Hepatic stellate cell (primary cell): ENCODE data around the gene TMEM141.
"Not testable (repeated sequence)": the region's sequence is repeated elsewhere in the genome, so short reads cannot be mapped to it uniquely, and the experiment has no call there.

Experiments used
- DNase-seq: peaks from one replicate; pipeline ENCODE4 v3.0.0; 2011; ENCODE audit warnings: low spot score

TMEM141 gene

DNA sequence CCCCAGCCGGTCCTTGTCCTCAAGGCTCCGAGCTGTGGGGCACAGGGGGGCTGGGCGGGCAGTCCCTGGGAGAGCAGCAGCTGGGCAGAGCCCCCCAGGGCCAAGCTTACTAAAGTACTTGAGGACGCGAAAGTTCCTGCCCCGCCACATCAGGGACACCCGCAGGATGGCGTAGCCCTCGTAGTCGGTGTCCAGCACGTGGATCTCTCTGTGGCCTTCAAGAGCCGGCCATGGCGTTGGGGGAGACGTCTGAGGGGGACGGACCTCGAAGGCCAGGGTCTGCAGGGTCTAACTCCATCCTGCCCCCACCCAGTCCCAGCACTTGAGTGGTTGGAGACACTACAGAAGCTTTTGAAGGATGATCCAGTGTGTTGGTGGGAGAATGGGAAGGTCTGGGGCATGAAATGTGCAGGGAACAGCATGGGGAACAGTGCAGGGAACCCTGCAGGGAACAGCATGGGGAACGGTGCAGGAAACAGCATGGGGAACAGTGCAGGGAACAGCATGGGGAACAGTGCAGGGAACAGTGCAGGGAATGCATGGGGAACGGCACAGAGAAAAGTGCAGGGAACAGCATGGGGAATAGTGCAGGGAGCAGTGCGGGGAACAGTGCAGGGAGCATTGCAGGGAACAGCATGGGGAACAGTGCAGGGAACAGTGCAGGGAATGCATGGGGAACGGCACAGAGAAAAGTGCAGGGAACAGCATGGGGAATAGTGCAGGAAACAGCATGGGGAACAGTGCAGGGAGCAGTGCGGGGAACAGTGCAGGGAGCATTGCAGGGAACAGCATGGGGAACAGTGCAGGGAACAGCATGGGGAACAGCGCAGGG, 35.6 kb upstream of the TMEM141 start:
- DNase-seq, result not testable (repeated sequence)

DNA sequence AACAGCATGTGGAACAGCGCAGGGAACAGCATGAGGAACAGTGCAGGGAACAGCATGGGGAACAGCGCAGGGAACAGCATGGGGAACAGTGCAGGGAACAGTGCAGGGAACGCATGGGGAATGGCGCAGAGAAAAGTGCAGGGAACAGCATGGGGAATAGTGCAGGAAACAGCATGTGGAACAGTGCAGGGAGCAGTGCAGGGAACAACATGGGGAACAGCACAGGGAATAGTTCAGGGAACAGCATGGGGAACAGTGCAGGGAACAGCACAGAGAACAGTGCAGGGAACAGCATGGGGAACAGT, 35.1 kb upstream of the TMEM141 start:
- DNase-seq, result no peak

DNA sequence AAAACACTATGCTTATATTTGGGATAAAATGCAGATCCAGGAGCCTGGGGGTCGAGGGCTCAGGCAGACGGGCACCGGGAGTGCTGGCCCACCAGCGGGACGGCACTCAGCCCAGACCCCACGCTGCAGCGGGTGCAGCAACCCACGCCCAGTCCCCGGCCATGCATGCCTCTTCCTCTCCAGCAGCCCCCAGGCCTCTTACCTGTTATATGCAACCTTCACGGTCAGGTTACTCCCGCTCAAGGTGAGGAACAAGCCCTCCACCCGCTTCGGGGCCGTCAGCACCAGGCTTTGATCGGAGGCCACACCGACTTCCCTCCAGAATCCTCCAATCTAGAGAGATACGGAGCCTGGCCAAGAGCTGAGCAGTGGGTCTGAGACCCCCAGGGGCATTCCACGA, 34.3 kb upstream of the TMEM141 start:
- DNase-seq, result no peak

DNA sequence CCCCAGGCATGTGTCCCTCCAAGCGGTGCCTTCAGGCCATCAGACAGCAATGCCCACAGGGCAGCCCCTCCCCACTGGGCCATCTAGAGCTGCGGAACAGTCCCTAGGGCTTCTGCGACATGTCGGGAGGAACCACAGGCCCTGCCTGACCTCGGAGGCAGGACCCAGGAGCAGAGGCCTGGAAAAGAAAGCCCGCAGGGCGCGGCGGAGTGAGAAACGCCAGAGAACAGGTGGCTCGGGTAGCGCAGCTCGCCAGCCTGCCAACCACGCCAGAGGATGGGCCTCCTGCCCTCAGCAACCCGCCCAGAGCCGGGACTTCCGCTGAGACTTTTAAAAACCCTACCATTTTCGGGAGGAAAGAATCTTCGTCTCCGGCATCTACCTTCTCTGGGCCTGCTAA, 33.8 kb upstream of the TMEM141 start:
- no peak for DNase-seq

DNA sequence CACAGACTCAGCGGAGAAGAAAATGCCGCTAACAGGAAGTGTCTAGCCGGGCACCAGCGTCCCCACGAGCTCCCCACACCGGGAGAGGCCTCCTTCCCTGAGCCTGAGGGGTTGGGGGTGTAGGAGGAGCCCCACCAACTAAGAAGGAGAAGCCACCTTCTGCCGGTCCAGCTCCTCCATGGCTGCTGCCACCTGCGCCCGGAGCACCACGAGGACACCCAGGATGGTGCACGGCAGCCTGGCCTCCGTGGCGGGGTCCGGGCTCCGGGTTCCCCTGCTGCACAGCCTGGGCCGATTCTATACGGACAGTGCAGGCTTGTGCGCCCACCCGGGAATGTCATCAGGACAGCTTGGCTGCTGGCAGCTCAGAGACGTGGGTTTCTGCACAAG, 33.4 kb upstream of the TMEM141 start:
- no peak for DNase-seq

DNA sequence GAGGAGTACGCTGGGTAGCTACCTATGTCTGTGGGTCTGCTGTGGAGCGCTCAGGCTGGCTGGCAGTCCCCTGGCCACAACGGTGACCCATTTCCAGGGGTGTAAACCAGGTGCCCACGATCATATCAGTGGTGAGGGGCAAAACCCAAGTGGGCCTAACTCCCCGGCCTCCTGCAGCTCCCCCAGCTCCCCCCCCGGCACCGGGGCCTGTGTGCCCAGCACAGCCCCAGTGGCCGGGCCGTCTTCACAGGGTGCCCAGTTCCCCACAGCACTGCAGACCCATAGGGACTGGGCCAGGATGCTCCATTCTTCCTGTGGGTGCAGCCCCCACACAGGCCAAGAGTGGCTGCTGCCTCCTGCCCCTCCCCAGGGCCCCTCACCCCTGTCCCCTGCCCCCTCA, 32.1 kb upstream of the TMEM141 start:
- no peak for DNase-seq

DNA sequence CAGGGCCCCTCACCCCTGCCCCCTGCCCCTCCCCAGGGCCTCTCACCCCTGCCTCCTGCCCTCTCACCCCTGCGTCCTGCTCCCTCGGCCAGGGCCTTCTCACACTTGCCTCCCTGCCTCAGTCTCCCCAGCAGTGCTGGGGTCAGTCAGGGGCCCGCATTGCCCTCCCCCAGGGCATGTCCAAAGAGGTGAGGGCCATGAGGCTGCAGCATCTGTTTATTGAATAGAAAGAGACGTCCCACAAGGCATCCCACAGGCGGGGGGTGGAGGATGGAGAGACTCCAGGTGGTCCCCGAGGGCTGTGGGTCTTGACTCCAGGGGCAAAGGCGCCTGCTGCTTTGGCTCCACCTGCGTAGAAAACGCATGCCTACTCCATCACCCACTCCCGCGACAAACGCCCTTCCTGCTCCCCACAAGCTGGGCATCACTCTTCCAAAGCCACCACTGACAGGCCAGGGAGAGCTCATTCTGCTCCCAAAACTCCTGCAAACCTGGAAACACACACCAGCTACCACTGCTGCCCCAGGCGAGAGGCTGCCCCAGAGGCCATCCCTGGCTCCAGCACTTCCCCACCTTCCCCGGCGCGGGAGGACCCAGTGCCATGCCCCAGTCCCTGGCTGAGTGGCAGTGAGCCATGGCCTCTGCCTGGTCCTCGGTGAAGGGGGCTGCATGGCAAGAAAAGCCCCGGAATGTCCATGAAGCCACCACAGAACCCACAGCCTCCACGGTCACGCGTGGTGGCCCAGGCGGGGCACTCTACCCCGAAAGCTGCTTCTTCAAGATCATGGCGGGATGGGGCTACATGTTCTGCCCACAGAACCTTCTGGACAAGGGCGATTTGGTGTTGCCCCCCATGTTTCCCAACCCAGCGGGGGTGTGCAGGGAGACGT, 31.5 kb upstream of the TMEM141 start:
- no peak for DNase-seq

DNA sequence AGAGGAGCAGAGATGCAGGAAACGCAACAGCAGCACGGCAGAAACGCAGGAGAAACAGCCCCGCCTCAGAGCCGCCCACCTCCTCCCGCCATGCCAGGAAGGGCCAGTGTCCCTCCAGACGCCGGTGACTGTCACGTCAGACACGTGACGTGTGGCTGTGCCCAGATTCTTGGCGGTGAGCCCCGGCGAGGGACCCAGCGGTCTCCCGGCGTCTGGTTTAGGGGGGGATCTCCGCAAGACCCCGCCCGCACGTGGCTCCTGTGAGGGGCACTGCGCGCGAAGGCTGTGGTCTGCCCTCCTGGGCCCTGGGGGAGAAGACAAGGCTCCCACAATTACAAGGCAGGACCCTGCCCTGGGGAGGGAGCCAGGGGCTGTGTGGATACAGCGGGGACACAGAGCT, 30.7 kb upstream of the TMEM141 start:
- DNase-seq, result no peak

DNA sequence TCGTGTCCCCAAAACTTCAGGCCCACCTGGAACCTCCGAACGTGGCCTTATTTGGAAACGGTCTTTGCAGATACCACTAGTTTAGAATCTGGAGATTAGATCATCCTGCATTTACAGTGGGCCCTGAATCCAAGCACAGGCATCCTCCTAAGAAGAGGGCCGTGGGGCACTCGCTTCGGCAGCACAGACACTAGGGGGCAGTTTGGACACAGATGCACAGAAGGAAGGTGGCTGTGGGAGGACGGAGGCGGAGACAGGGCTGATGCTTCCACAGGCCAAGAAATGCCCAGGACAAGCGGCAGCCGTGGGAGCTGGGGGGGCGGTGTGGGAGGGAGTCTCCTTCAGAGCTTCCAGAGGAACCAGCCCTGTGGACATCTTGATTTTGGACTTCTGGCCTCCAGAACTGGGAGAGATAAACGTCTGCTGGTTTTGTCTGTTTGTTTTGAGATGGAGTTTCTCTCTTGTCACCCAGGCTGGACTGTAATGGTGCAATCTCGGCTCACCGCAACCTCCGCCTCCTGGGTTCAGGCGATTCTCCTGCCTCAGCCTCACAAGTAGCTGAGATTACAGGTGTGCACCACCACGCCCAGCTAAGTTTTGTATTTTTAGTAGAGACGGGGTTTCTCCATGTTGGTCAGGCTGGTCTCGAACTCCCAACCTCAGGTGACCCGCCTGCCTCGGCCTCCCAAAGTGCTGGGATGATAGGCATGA, 30.2 kb upstream of the TMEM141 start:
- DNase-seq, result peak; percentile 79

DNA sequence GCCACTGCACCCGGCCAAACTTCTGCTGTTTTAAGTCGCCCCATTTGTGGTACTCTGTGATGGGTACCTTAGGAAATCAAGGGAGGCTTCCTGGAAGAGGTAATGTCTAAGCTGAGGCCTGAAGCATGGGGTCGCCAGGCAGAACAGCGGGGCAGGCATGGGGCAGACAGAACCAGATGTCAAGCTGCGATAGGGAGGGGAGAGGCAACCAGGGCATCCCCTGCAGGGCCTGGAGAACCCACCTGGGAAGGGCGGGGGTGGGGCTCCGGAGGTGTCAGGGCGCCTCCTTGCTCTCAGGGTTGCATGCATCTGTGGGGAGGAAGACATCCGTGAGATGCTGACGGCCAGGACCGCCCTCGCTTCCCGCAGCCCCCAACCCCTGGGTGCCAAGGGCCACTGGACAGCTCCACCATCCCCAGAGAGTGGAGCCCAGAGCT, 29.6 kb upstream of the TMEM141 start:
- no peak for DNase-seq

DNA sequence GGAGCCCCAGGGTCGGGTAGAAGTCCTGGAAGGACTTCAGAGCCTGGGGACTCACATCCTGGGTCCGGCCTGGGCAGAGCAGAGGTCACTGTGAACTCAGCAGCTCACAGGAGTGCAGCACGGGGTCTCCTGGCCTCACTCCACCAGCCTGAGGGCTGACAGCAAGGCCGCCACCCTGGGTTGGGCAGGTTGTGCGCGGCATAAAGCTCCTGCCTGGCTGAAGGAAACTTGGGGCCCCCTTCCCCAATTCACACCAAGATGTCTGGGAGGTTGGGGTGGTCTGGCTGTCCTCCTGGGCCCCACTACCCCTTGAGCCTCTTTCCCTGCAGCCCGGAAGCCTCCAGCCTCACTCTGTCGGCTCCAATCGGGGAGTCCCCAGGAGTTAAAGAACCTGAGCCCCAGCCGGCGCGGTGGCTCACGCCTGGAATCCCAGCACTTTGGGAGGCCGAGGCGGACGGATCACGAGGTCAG, 28.9 kb upstream of the TMEM141 start:
- DNase-seq, result no peak

DNA sequence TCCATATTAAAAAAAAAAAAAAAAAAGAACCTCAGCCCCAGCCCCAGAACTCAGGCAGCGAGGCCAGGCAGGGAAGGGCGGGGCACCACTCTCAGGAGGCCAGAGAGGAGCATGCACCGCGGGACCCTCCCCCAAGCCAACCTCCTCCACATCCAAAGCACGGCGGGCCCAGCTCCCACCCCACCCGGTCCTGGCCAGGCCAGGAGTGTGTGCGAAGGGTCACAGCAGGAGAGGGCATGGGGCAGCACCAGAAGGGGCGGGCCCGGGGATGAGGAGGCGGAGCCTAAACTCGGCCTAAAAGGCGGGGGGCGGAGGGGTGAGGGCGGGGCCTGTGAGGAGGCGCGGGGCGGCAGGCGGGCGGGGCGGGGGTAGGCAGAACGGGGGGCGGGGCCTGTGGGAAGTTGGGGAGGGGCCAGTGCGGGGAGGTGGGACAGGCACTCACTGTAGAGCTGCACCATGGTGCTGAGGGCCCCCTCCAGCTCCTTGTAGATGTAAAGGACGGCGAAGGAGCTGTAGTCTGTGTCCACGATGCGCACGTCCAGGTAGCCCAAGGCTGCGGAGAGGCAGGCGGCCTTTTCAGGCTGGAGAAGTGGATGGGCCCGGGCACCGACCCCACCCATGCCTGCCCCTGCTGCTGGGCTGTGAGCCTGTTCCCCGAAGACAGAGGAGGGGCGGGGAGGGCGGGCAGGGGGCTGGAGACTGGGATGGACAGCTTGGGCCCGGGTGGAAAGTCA, 28.1 kb upstream of the TMEM141 start:
- no peak for DNase-seq

DNA sequence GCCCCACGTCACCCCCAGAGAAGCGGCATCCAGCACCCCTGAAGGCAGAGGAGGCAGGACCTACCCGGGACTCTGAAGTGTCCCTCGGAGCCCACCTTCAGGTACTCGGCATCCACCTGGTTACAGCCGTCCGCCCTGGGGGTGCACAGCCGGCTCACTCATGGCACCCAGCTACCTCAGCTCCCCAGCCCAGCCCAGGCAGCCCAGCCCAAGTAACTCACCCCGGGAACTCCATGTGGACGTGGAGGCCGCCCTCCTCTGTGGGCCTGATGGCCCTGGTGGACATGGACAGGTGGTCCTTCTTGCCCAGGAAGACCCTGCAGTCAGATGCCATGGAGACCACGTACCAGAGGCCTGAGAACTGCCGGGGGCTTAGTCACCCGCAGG, 27.5 kb upstream of the TMEM141 start:
- DNase-seq, result no peak

DNA sequence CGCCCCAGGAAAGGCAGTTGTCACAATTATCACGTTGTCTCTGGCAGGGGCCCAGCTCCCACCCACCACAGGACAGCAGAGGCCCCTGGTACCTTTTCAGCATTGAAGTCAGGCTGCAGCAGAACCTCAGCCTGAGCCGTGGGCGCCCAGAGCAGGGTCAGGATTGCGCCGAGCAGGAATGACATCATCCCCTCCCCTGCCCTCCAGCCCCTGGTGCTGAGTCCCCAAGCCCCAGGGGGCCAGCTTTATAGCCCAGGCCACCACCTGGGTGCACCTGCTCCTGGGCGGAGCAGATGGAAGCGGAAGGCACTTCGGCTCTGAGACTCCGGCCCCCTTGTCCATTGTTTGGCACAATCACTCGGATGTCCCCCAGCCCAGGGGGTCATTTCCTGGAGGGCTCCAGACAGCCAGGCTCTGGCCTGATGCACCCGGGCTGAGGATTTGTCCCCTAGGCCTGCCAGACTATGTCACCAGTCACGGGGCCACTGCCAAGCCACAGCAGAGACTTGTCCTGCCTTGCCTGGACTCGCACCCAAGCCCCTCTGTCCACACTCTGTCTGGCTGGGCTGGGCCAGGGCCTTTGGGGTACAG, 26.7 kb upstream of the TMEM141 start, which contains the start of gene LCN15:
LCN15 (minus strand) TSS at position 218 of the 591 bp plus-strand sequence; CDS start at position 188, 30 bp downstream.
- DNase-seq, result no peak

DNA sequence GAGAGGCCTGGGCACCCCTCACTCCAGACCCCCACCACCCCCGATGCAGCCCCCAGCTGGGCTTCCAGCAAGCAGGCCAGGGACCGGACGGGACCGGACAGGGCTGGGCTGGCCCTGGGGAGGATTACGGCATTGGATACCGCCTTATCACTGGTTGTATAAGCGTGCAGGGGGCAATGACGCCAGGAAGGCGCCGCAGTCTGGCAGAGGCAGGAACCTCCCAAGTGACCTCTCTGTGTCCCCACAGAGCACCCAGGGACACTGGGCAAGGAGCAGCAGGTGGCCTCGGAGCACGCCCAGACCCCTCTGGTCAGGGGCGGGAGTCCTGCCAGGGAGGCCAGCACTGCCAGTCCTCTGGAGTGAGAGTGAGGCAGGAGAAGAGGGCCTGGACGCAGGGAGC, 26.1 kb upstream of the TMEM141 start:
- DNase-seq, result no peak

DNA sequence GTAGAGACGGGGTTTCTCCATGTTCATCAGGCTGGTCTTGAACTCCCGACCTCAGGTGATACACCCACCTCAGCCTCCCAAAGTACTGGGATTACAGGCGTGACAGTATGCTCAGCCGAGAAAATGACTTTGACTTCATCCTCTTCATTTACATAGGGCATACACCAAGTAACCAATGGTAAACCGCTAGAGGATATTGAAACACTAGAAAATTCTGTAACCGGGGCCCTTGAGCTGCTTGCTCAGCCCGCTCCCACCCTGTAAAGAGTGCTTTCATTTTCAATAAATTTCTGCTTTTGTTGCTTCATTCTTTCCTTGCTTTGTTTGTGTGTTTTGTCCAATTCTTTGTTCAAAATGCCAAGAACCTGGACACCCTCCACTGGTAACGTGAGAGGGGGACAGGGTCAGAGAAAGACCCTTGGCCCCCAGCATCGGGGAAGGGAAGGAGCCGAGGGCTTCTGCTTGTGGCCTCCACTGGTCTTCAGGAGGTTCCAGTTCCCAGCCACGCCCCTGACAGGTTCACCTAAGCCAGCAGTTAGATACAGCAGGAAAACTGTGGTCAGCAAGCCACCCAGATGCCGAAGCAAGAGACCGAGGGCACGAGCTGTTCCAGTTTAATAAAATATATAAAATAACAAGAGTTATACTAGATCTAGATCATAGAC, 25.3 kb upstream of the TMEM141 start:
- not testable (repeated sequence) for DNase-seq

DNA sequence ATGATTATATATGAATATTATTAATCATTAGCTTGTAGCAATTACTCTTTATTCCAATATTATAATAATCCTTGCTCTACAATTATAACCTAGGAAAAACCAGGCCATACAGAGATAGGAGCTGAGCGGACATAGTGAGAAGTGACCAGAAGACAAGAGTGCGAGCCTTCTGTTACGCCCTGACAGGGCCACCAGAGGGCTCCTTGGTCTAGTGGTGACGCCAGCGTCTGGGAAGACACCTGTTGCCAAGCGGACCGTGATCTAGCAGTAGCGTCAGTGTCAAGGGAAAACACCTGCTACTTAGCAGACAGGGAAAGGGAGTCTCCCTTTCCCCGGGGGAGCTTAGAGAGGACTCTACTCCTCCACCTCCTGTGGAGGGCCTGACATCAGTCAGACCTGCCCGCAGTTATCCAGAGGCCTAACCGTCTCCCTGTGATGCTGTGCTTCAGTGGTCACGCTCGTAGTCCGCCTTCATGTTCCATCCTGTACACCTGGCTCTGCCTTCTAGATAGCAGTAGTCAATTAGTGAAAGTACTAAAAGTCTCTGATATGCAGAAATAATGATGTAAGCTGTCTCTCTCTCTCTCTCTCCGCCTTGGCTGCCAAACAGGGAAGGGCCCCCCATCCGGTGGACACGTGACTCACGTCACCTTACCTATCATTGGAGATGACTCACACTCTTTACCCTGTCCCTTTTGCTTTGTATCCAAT, 24.6 kb upstream of the TMEM141 start:
- not testable (repeated sequence) for DNase-seq

DNA sequence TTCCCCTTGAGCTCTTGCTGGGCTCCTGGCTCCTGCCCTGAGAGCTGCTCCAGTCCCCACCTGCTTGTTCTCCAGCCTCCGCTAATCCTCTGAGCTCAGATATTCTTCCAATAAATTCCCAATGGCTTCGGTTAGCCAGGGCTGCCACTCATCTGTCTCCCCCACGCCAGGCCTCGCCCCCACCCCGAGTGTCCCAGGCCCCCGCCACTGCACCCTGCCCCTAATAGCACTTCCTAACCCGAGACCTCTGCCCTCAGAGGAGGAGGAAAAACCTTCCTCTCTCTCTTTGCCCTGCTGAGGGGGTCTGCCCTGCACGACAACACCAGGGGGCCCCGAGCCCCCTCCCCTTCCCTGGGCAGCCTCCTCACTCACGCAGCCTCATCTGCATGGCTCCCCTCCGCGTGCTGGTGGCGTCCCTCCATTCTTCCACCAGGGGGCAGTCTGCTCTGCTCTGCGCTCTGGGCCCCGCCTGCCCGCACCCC, 21.4 kb upstream of the TMEM141 start:
- peak; percentile 52 for DNase-seq

DNA sequence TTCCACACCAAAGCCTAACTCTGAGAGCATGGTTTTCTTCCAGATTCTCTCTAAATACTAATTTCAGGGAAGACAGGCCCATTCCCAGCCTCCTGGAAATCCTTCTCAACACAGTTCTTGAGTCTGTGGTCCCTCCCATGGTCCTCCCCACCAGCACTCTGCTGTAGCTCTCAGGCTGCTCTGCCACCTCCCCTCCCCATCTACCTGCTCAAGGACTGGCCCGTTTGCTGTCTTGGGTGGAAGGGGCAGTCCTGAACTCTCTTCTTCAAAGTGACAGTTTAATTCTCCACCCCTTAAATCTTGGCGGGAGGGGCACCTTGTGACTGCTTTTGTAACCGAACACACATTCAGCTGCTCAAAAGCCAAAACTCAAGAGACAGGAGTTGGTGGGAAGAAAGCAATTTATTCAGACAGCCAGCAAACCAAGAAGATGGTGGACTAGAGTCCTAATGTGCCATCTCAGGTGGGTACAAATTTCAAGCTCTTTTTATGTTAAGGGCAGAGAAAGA, 19.2 kb upstream of the TMEM141 start:
- DNase-seq, result no peak
